Thyroid gland (tissue), 4 donors: ENCODE results near the gene LZTS2. TPM values are rescaled to one million over a fixed set of nuclear protein-coding genes. Genes with fewer than 3 reads are reported as not detected.

Experiments used
- DNase-seq, 2 donors: peaks; one replicate each; pipeline ENCODE4 v3.0.0-alpha.2; 2019
- H3K27ac ChIP-seq, 3 donors: fragments of 200-600 bp; sonication (generic); 1 replicate in 2 of 3; 2 replicates in 1 of 3; pipeline ENCODE4 v1.5.1; 2016 to 2019; ENCODE audit warnings: mild to moderate bottlenecking in 1 of 3, moderate library complexity in 1 of 3
- H3K27me3 ChIP-seq: fragments of 200-600 bp; sonication (generic); one replicate; pipeline ENCODE4 v1.5.1; 2019
- H3K36me3 ChIP-seq, 2 donors: fragments of 200-600 bp; sonication (generic); one replicate each; pipeline ENCODE4 v1.5.1; 2016 to 2019
- H3K4me1 ChIP-seq, 2 donors: fragments of 200-600 bp; sonication (generic); one replicate each; pipeline ENCODE4 v1.5.1; 2017 to 2019
- H3K4me3 ChIP-seq, 3 donors: fragments of 200-600 bp; sonication (generic); replicated peaks in 1 of 3; 1 replicate in 2 of 3; 2 replicates in 1 of 3; pipeline ENCODE4 v1.5.1; 2016; ENCODE audit warnings: mild to moderate bottlenecking in 1 of 3
- H3K9me3 ChIP-seq: fragments of 200-600 bp; sonication (generic); one replicate; pipeline ENCODE4 v1.5.1; 2017
- CTCF ChIP-seq, 6 experiments: fragments of 200-600 bp in 3 of 6; fragments of 450-650 bp in 3 of 6; sonication (generic) in 3 of 6; IDR thresholded peaks; one replicate each; pipeline ENCODE4 v1.5.1; 2016 to 2019; ENCODE audit warnings: antibody characterized with exemption in 6 of 6, mild to moderate bottlenecking in 2 of 6, inconsistent platforms in 1 of 6, moderate library complexity in 1 of 6
- POLR2A ChIP-seq, 2 donors: fragments of 450-650 bp; IDR thresholded peaks; one replicate each; pipeline ENCODE4 v1.6.1; 2017; ENCODE audit warnings: antibody characterized with exemption in 2 of 2, mild to moderate bottlenecking in 2 of 2, moderate library complexity in 1 of 2
- WGBS, 2 donors: methylation state at CpG; one replicate each; pipeline ENCODE4 v1.1.5; 2017; 5-methylcytosine and 5-hydroxymethylcytosine counted together
- intact Hi-C: fragments of 100-400 bp; cut with DNase I; formaldehyde crosslinking; loops from one replicate; pipeline ENCODE4 v1.15.1; 2023
- total RNA-seq, 4 donors: library from RNA; depleted of rRNA; stranded (reverse); fragments of >200 nt; gene quantifications; one replicate each; pipeline ENCODE4 v1.2.3, GENCODE V29; 2016

LZTS2 gene
- total RNA-seq, 4 donors from 2014 or later: 75.4 to 107 (median 88.1) TPM

- DNase-seq: no peak
- Histone ChIP-seq H3K4me3 (no peak overlapping the region), H3K9me3 (no peaks in the 10 kb centered on the region), H3K4me1 (no peaks in the 10 kb centered on the region), H3K27me3 (no peaks in the 10 kb centered on the region), H3K27ac (no peak overlapping the region), H3K36me3 (peaks cover 9 to 11% of the 10 kb centered on the region in 2 donors)
- intact Hi-C loops: no loop called here
- WGBS, 2 donors: 71 to 87% methylated on average over 3 of the region's 3 CpGs
- TF ChIP-seq CTCF (IDR thresholded peaks at IDR 0.05) (no peak), POLR2A (IDR thresholded peaks at IDR 0.05) (no peak)
Measured at GRCh38 chr10:100976906-100977305, 22.7 kb upstream of the LZTS2 start.

GRCh38 chr10:100977436-100977835, 22.2 kb upstream of the LZTS2 start:
- no peak for DNase-seq
- no peaks in the 10 kb centered on the region for H3K4me1 ChIP-seq
- peaks cover 9 to 11% of the 10 kb centered on the region in 2 donors for H3K36me3 ChIP-seq
- H3K4me3 ChIP-seq: no peak overlapping the region
- H3K9me3 ChIP-seq: no peaks in the 10 kb centered on the region
- no peaks in the 10 kb centered on the region for H3K27me3 ChIP-seq
- no peak overlapping the region for H3K27ac ChIP-seq
- TF ChIP-seq CTCF (IDR thresholded peaks at IDR 0.05): no peak
- no peak for TF ChIP-seq POLR2A (IDR thresholded peaks at IDR 0.05)
- WGBS, 2 donors: 84 to 88% methylated on average over 6 of the region's 6 CpGs
- intact Hi-C loops: no loop called here

GRCh38 chr10:100978121-100978900, 21.3 kb upstream of the LZTS2 start:
- DNase-seq: no peak
- TF ChIP-seq POLR2A (IDR thresholded peaks at IDR 0.05) (no peak), CTCF (IDR thresholded peaks at IDR 0.05) (no peak)
- peaks cover 11 to 16% of the 10 kb centered on the region in 2 donors for H3K36me3 ChIP-seq
- WGBS, 2 donors: 79 to 91% methylated on average over 6 to 13 of the region's 13 CpGs
- no peaks in the 10 kb centered on the region for H3K27me3 ChIP-seq
- intact Hi-C loops: no loop called here
- no peak overlapping the region for H3K4me3 ChIP-seq
- no peak overlapping the region for H3K27ac ChIP-seq
- H3K9me3 ChIP-seq: no peaks in the 10 kb centered on the region
- no peaks in the 10 kb centered on the region for H3K4me1 ChIP-seq

- Histone ChIP-seq H3K9me3 (no peaks in the 10 kb centered on the region), H3K36me3 (peaks cover 13 to 16% of the 10 kb centered on the region in 2 donors), H3K4me3 (no peak overlapping the region), H3K27me3 (no peaks in the 10 kb centered on the region), H3K4me1 (no peaks in the 10 kb centered on the region), H3K27ac (no peak overlapping the region)
- no peak for DNase-seq
- intact Hi-C loops: no loop called here
- WGBS, 2 donors: 71 to 81% methylated on average over 1 to 10 of the region's 10 CpGs
- TF ChIP-seq POLR2A (IDR thresholded peaks at IDR 0.05) (no peak), CTCF (IDR thresholded peaks at IDR 0.05) (no peak)
Measured at GRCh38 chr10:100978901-100979195, 20.8 kb upstream of the LZTS2 start.

- Histone ChIP-seq H3K9me3 (no peaks in the 10 kb centered on the region), H3K4me3 (no peak overlapping the region), H3K27me3 (no peaks in the 10 kb centered on the region), H3K36me3 (peaks cover 13 to 16% of the 10 kb centered on the region in 2 donors), H3K4me1 (no peaks in the 10 kb centered on the region), H3K27ac (no peak overlapping the region)
- TF ChIP-seq CTCF (IDR thresholded peaks at IDR 0.05) (no peak), POLR2A (IDR thresholded peaks at IDR 0.05) (no peak)
- intact Hi-C loops: no loop called here
- no peak for DNase-seq
- 94 to 98% methylated on average over 11 to 16 of the region's 16 CpGs for WGBS, 2 donors
Measured at GRCh38 chr10:100979791-100980272, 19.8 kb upstream of the LZTS2 start.
